Tibial nerve (tissue), 4 donors: Measurements from ENCODE around the gene UGDH.
A peak's percentile ranks its signal among the peaks of the same experiment; 100 is the strongest.

Experiments used
- CTCF ChIP-seq, 5 experiments: fragments of 200-600 bp in 3 of 5; fragments of 450-650 bp in 2 of 5; sonication (generic) in 3 of 5; IDR thresholded peaks; one replicate each; pipeline ENCODE4 v1.5.1; 2016 to 2019; ENCODE audit warnings: antibody characterized with exemption in 5 of 5, mild to moderate bottlenecking in 3 of 5, moderate library complexity in 2 of 5
- EP300 ChIP-seq, 2 donors: sonication (generic); formaldehyde crosslinking; IDR thresholded peaks; one replicate each; pipeline ENCODE4 v1.6.1; 2017; ENCODE audit warnings: antibody characterized with exemption in 2 of 2, mild to moderate bottlenecking in 1 of 2
- POLR2A ChIP-seq, 2 donors: fragments of 450-650 bp; IDR thresholded peaks; one replicate each; pipeline ENCODE4 v1.6.1; 2017; ENCODE audit warnings: antibody characterized with exemption in 2 of 2, mild to moderate bottlenecking in 2 of 2, moderate library complexity in 2 of 2

GRCh38 chr4:39469429-39470077, 57.7 kb downstream of the UGDH start:
- TF ChIP-seq CTCF (IDR thresholded peaks at IDR 0.05) (peak; percentile 67 to 88 (median 85)), POLR2A (IDR thresholded peaks at IDR 0.05) (no peak), EP300 (IDR thresholded peaks at IDR 0.05) (peak in 1 of 2 donors; percentile 43)
